ENCODE results near the gene NACC1. TPM values are rescaled to one million over a fixed set of nuclear protein-coding genes. Genes with fewer than 3 reads are reported as not detected.

NACC1 gene
- total RNA-seq, 1 experiment from 2014 or later, result 237 TPM

DNA sequence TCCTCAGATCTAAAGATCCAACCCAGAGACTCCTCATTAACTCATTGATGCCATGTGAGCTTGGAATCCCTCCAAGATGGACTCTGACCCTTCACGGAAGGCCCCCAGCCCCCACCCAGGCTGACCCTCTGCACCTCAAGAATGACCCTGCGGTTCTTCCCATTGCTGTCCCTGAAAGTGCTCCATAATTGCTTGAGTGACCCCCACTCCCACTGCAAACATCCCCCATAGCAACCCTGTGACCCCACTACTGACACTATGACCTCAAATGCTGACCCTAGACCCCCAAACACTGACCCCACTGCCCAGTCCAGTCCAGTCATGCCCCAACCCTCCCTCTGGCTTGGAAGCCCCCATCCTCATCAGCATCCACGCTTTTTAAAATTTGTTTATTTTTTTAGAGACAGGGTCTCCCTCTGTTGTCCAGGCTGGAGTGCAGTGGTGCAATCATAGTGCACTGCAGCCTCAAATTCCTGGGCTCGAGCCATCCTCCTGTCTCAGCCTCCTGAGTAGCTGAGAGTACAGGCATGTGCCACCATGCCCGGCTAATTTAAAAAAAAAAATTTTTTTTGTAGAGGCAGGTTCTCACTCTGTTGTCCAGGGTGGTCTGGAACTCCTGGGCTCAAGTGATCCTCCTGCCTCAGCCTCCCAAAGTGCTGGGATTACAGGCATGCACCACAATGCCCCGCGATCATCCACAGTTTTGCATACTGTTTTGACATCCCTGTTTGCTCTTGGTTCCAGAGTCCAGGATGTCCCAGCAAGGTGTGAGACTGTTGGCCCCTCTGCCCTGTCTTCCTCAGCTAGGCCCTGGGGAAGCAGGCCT lies 16.3 kb upstream of the NACC1 start:
- H3K4me1 Mint-ChIP-seq, result peaks cover 15% of the 10 kb centered on the region
- ChIA-PET POLR2A (interaction anchor here (0.6 kb wide), 1 partner anchor 196 kb away, joined by 4 read pairs; no protein-coding TSS in a partner anchor), CTCF (interaction anchor here (0.5 to 3.9 kb wide), 34 partner anchors 10 to 405 kb away, joined by 3 to 36 read pairs (median 4); partner anchors contain the start of genes GCDH, IER2, NACC1 and STX10)
- ATAC-seq (no peak), DNase-seq (ENCODE audit: low spot score) (no peak)
- peaks cover 56% of the 10 kb centered on the region for H3K27me3 Mint-ChIP-seq (ENCODE audit: low read depth)
- peak overlapping the region; percentile 49 for H3K4me3 Mint-ChIP-seq
- H3K27ac Mint-ChIP-seq, result no peak overlapping the region
- no peaks in the 10 kb centered on the region for H3K9me3 Mint-ChIP-seq
- no peaks in the 10 kb centered on the region for H3K36me3 Mint-ChIP-seq
- TF ChIP-seq, protein P1, sequence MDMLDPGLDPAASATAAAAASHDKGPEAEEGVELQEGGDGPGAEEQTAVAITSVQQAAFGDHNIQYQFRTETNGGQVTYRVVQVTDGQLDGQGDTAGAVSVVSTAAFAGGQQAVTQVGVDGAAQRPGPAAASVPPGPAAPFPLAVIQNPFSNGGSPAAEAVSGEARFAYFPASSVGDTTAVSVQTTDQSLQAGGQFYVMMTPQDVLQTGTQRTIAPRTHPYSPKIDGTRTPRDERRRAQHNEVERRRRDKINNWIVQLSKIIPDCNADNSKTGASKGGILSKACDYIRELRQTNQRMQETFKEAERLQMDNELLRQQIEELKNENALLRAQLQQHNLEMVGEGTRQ (CRISPR knock-in tag; IDR thresholded peaks at IDR 0.05), result no peak
- TF ChIP-seq ZNF317 (CRISPR knock-in tag; IDR thresholded peaks at IDR 0.05; ENCODE audit: borderline replicate concordance, low read depth) (no peak), MAX (CRISPR knock-in tag; IDR thresholded peaks at IDR 0.05) (no peak), FOXK1 (CRISPR knock-in tag; IDR thresholded peaks at IDR 0.05) (no peak), HMGA2 (CRISPR knock-in tag; IDR thresholded peaks at IDR 0.05) (no peak), ATF2 (CRISPR knock-in tag; IDR thresholded peaks at IDR 0.05; ENCODE audit: borderline replicate concordance, low read depth) (no peak), ZMAT4 (CRISPR knock-in tag; IDR thresholded peaks at IDR 0.05) (no peak)
- TF ChIP-seq, protein P2, sequence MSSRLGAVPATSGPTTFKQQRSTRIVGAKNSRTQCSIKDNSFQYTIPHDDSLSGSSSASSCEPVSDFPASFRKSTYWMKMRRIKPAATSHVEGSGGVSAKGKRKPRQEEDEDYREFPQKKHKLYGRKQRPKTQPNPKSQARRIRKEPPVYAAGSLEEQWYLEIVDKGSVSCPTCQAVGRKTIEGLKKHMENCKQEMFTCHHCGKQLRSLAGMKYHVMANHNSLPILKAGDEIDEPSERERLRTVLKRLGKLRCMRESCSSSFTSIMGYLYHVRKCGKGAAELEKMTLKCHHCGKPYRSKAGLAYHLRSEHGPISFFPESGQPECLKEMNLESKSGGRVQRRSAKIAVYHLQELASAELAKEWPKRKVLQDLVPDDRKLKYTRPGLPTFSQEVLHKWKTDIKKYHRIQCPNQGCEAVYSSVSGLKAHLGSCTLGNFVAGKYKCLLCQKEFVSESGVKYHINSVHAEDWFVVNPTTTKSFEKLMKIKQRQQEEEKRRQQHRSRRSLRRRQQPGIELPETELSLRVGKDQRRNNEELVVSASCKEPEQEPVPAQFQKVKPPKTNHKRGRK (CRISPR knock-in tag; IDR thresholded peaks at IDR 0.05; ENCODE audit: borderline replicate concordance), result no peak
- TF ChIP-seq, protein P3, sequence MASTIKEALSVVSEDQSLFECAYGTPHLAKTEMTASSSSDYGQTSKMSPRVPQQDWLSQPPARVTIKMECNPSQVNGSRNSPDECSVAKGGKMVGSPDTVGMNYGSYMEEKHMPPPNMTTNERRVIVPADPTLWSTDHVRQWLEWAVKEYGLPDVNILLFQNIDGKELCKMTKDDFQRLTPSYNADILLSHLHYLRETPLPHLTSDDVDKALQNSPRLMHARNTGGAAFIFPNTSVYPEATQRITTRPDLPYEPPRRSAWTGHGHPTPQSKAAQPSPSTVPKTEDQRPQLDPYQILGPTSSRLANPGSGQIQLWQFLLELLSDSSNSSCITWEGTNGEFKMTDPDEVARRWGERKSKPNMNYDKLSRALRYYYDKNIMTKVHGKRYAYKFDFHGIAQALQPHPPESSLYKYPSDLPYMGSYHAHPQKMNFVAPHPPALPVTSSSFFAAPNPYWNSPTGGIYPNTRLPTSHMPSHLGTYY (CRISPR knock-in tag; IDR thresholded peaks at IDR 0.05), result no peak
- TF ChIP-seq, protein P4, sequence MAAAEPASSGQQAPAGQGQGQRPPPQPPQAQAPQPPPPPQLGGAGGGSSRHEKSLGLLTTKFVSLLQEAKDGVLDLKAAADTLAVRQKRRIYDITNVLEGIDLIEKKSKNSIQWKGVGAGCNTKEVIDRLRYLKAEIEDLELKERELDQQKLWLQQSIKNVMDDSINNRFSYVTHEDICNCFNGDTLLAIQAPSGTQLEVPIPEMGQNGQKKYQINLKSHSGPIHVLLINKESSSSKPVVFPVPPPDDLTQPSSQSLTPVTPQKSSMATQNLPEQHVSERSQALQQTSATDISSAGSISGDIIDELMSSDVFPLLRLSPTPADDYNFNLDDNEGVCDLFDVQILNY (CRISPR knock-in tag; IDR thresholded peaks at IDR 0.05), result no peak

DNA sequence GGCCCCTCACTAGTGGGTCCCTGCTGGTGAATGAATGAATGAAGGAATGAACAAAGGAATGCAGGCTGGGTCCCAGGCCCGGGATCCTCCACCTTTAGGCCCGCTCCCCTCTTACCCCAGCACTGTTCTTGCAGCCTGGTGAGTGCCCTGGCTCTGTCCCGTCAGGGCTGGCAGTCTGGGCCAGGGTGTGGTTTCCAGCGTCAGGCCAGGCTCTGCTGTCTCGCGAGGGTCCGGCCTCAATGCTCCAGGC lies 15.7 kb upstream of the NACC1 start:
- Mint-ChIP-seq H3K27me3 (ENCODE audit: low read depth) (peaks cover 51% of the 10 kb centered on the region), H3K4me1 (peaks cover 10% of the 10 kb centered on the region), H3K27ac (no peak overlapping the region), H3K9me3 (no peaks in the 10 kb centered on the region), H3K36me3 (peaks cover 2% of the 10 kb centered on the region; the same call in 1 of the 2 replicates), H3K4me3 (peak overlapping the region; percentile 49)
- ChIA-PET POLR2A (interaction anchor here (0.6 kb wide), 1 partner anchor 196 kb away, joined by 4 read pairs; no protein-coding TSS in a partner anchor), CTCF (interaction anchor here (1.7 to 3.9 kb wide), 3 partner anchors 43 to 137 kb away, joined by 5 to 36 read pairs (median 18); no protein-coding TSS in a partner anchor)
- TF ChIP-seq CREM (CRISPR knock-in tag; IDR thresholded peaks at IDR 0.05), result no peak
- TF ChIP-seq ZNF138 (CRISPR knock-in tag; conservative IDR thresholded peaks at IDR 0.05), result no peak
- no peak for TF ChIP-seq ZNF121 (CRISPR knock-in tag; IDR thresholded peaks at IDR 0.05)
- no peak for TF ChIP-seq FOXJ3 (CRISPR knock-in tag; IDR thresholded peaks at IDR 0.05; ENCODE audit: borderline replicate concordance)
- TF ChIP-seq, protein P5, sequence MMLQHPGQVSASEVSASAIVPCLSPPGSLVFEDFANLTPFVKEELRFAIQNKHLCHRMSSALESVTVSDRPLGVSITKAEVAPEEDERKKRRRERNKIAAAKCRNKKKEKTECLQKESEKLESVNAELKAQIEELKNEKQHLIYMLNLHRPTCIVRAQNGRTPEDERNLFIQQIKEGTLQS (CRISPR knock-in tag; conservative IDR thresholded peaks at IDR 0.05), result no peak
- TF ChIP-seq TCF7 (CRISPR knock-in tag; IDR thresholded peaks at IDR 0.05; ENCODE audit: low read depth), result no peak
- no peak for TF ChIP-seq NFYB (CRISPR knock-in tag; conservative IDR thresholded peaks at IDR 0.05; ENCODE audit: low read depth)
- TF ChIP-seq, protein P6, sequence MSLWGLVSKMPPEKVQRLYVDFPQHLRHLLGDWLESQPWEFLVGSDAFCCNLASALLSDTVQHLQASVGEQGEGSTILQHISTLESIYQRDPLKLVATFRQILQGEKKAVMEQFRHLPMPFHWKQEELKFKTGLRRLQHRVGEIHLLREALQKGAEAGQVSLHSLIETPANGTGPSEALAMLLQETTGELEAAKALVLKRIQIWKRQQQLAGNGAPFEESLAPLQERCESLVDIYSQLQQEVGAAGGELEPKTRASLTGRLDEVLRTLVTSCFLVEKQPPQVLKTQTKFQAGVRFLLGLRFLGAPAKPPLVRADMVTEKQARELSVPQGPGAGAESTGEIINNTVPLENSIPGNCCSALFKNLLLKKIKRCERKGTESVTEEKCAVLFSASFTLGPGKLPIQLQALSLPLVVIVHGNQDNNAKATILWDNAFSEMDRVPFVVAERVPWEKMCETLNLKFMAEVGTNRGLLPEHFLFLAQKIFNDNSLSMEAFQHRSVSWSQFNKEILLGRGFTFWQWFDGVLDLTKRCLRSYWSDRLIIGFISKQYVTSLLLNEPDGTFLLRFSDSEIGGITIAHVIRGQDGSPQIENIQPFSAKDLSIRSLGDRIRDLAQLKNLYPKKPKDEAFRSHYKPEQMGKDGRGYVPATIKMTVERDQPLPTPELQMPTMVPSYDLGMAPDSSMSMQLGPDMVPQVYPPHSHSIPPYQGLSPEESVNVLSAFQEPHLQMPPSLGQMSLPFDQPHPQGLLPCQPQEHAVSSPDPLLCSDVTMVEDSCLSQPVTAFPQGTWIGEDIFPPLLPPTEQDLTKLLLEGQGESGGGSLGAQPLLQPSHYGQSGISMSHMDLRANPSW (CRISPR knock-in tag; conservative IDR thresholded peaks at IDR 0.05; ENCODE audit: low read depth), result no peak
- TF ChIP-seq ELF4 (CRISPR knock-in tag; IDR thresholded peaks at IDR 0.05; ENCODE audit: low read depth), result no peak
- DNase-seq (ENCODE audit: low spot score) (no peak), ATAC-seq (peak; percentile 19)
